ENCODE measurements around the gene CSK. TPM values are rescaled to one million over a fixed set of nuclear protein-coding genes. Genes with fewer than 3 reads are reported as not detected.

Gene CSK
- polyA plus RNA-seq, 1 of the 3 experiments (the other 2 are of a cell fraction): 53.1 TPM

- H3F3A ChIP-seq (replicated peaks; ENCODE audit: insufficient read depth): peaks cover 14% of the 10 kb centered on the region
- H3K9me3 ChIP-seq: no peaks in the 10 kb centered on the region
- no peaks in the 10 kb centered on the region for H3K9me2 ChIP-seq
- DNase-seq: no peak
- H3K36me3 ChIP-seq (replicated peaks in 1 of 2; ENCODE audit: control insufficient read depth in 1 of 2, insufficient read depth in 2 of 2, low read length in 1 of 2): peaks cover 0 to 10% of the 10 kb centered on the region in 2 experiments
- ChIA-PET POLR2A (no interaction called here), CTCF (interaction anchor here (0.8 to 4.5 kb wide), 23 partner anchors 7 to 241 kb away, joined by 3 to 23 read pairs (median 6); partner anchors contain the start of genes CPLX3 and MPI)
- H3K27ac ChIP-seq (ENCODE audit: low read depth in 2 of 2, low read length in 1 of 2): no peak overlapping the region; a peak in 1 of 4 replicates
- TF ChIP-seq FOSL2 (IDR thresholded peaks at IDR 0.05; ENCODE audit: borderline replicate concordance, low read depth) (no peak), NFIC (IDR thresholded peaks at IDR 0.05; ENCODE audit: borderline replicate concordance) (no peak), JUND (IDR thresholded peaks at IDR 0.05) (no peak), ZBTB33 (IDR thresholded peaks at IDR 0.05; ENCODE audit: borderline replicate concordance, low read depth) (no peak), EP300 (IDR thresholded peaks at IDR 0.05; ENCODE audit: borderline replicate concordance in 1 of 2, low read depth in 1 of 2, low read length in 1 of 2) (no peak), ELF1 (IDR thresholded peaks at IDR 0.05) (no peak), RAD21 (IDR thresholded peaks at IDR 0.05; ENCODE audit: low read length) (no peak)
- TF ChIP-seq, protein P1, sequence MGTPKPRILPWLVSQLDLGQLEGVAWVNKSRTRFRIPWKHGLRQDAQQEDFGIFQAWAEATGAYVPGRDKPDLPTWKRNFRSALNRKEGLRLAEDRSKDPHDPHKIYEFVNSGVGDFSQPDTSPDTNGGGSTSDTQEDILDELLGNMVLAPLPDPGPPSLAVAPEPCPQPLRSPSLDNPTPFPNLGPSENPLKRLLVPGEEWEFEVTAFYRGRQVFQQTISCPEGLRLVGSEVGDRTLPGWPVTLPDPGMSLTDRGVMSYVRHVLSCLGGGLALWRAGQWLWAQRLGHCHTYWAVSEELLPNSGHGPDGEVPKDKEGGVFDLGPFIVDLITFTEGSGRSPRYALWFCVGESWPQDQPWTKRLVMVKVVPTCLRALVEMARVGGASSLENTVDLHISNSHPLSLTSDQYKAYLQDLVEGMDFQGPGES (IDR thresholded peaks at IDR 0.05; ENCODE audit: low read depth, low read length): no peak
- no peak overlapping the region for H3K4me3 ChIP-seq (ENCODE audit: low read depth in 2 of 2, low read length in 1 of 2)
- peaks cover 21 to 62% of the 10 kb centered on the region in 2 experiments for H3K4me1 ChIP-seq (ENCODE audit: control insufficient read depth in 1 of 2, insufficient read depth in 2 of 2, low read depth in 1 of 2, low read length in 1 of 2)
- H3K27me3 ChIP-seq (ENCODE audit: insufficient read depth): no peaks in the 10 kb centered on the region
- H3K4me2 ChIP-seq: no peak overlapping the region
- peaks cover 92% of the 10 kb centered on the region for H3K79me2 ChIP-seq (ENCODE audit: insufficient read depth)
- no peak overlapping the region for H3K9ac ChIP-seq
- H2AFZ ChIP-seq (ENCODE audit: low read depth): no peak overlapping the region
- H4K20me1 ChIP-seq (ENCODE audit: insufficient read depth): peaks cover 89% of the 10 kb centered on the region
- 100% methylated on average over 3 of the region's 7 CpGs for WGBS (ENCODE audit: low lambda C conversion rate)
Observed at GRCh38 chr15:74786551-74787165, 4.8 kb downstream of the CSK start.

- 62% methylated on average over 12 of the region's 13 CpGs for WGBS (ENCODE audit: low lambda C conversion rate)
- Histone ChIP-seq H3K9ac (no peak overlapping the region), H2AFZ (ENCODE audit: low read depth) (no peak overlapping the region), H3K9me2 (no peaks in the 10 kb centered on the region), H3F3A (replicated peaks; ENCODE audit: insufficient read depth) (peaks cover 14% of the 10 kb centered on the region), H3K27ac (ENCODE audit: low read depth in 2 of 2, low read length in 1 of 2) (0 out of 4 replicates have a peak overlapping the region, but pooled peaks of 1 of the 2 experiments have one; percentile 17), H3K9me3 (no peaks in the 10 kb centered on the region), H4K20me1 (ENCODE audit: insufficient read depth) (peaks cover 96% of the 10 kb centered on the region), H3K79me2 (ENCODE audit: insufficient read depth) (peaks cover 99% of the 10 kb centered on the region), H3K4me2 (no peak overlapping the region), H3K36me3 (replicated peaks in 1 of 2; ENCODE audit: control insufficient read depth in 1 of 2, insufficient read depth in 2 of 2, low read length in 1 of 2) (peaks cover 0 to 10% of the 10 kb centered on the region in 2 experiments), H3K4me1 (ENCODE audit: control insufficient read depth in 1 of 2, insufficient read depth in 2 of 2, low read depth in 1 of 2, low read length in 1 of 2) (peaks cover 21 to 70% of the 10 kb centered on the region in 2 experiments), H3K27me3 (ENCODE audit: insufficient read depth) (no peaks in the 10 kb centered on the region), H3K4me3 (ENCODE audit: low read depth in 2 of 2, low read length in 1 of 2) (no peak overlapping the region; a peak in 1 of 4 replicates)
- CTCF ChIA-PET: interaction anchor here (0.6 to 4.5 kb wide), 28 partner anchors 8 to 417 kb away, joined by 3 to 23 read pairs (median 6); partner anchors contain the start of genes CPLX3, MPI and ULK3
- peak; percentile 69 for DNase-seq
- POLR2A ChIA-PET: no interaction called here
- TF ChIP-seq SMC3 (IDR thresholded peaks at IDR 0.05; ENCODE audit: low read depth, low read length) (peak; percentile 10; the same call in 1 of the 2 replicates), ZBTB33 (IDR thresholded peaks at IDR 0.05; ENCODE audit: borderline replicate concordance, low read depth) (no peak), REST (IDR thresholded peaks at IDR 0.05; ENCODE audit: low read depth, low read length) (no peak), MXI1 (IDR thresholded peaks at IDR 0.05; ENCODE audit: low read depth, low read length) (peak; percentile 45; the same call in 1 of the 2 replicates), MEF2A (IDR thresholded peaks at IDR 0.05; ENCODE audit: borderline replicate concordance, low read depth) (no peak)
- TF ChIP-seq, protein P2, sequence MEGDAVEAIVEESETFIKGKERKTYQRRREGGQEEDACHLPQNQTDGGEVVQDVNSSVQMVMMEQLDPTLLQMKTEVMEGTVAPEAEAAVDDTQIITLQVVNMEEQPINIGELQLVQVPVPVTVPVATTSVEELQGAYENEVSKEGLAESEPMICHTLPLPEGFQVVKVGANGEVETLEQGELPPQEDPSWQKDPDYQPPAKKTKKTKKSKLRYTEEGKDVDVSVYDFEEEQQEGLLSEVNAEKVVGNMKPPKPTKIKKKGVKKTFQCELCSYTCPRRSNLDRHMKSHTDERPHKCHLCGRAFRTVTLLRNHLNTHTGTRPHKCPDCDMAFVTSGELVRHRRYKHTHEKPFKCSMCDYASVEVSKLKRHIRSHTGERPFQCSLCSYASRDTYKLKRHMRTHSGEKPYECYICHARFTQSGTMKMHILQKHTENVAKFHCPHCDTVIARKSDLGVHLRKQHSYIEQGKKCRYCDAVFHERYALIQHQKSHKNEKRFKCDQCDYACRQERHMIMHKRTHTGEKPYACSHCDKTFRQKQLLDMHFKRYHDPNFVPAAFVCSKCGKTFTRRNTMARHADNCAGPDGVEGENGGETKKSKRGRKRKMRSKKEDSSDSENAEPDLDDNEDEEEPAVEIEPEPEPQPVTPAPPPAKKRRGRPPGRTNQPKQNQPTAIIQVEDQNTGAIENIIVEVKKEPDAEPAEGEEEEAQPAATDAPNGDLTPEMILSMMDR (IDR thresholded peaks at IDR 0.05): peak; percentile 55
Observed at GRCh38 chr15:74787251-74788041, 5.6 kb downstream of the CSK start.
